WTC11 (cell line): ENCODE measurements around the gene CACNA1C.

Source experiments
- ATF3 ChIP-seq: sonication (generic); formaldehyde crosslinking; conservative IDR thresholded peaks from 2 replicates; pipeline ENCODE4 v1.8.1; 2022; ENCODE audit warnings: mild to moderate bottlenecking, missing genetic modification reagents
- CREM ChIP-seq: sonication (generic); formaldehyde crosslinking; IDR thresholded peaks from 2 replicates; pipeline ENCODE4 v1.8.1; 2022; ENCODE audit warnings: mild to moderate bottlenecking, missing genetic modification reagents, moderate library complexity
- CTCF ChIP-seq: fragments of 200-600 bp; IDR thresholded peaks from 2 replicates; pipeline ENCODE4 v1.8.0; 2022; ENCODE audit warnings: antibody characterized with exemption
- JUN ChIP-seq: sonication (generic); formaldehyde crosslinking; IDR thresholded peaks from 2 replicates; pipeline ENCODE4 v1.8.0; 2023; ENCODE audit warnings: mild to moderate bottlenecking, missing genetic modification reagents
- KAT7 ChIP-seq: sonication (generic); formaldehyde crosslinking; IDR thresholded peaks from 2 replicates; pipeline ENCODE4 v1.8.1; 2023; ENCODE audit warnings: missing genetic modification reagents, mild to moderate bottlenecking, borderline replicate concordance
- NFE2L1 ChIP-seq: sonication (generic); formaldehyde crosslinking; IDR thresholded peaks from 2 replicates; pipeline ENCODE4 v1.8.1; 2023; ENCODE audit warnings: missing genetic modification reagents
- NR3C1 ChIP-seq: sonication (generic); formaldehyde crosslinking; conservative IDR thresholded peaks from 2 replicates; pipeline ENCODE4 v1.8.1; 2023; ENCODE audit warnings: low read depth, mild to moderate bottlenecking, missing genetic modification reagents
- OVOL2 ChIP-seq: fragments of 250-450 bp; sonication (Bioruptor Pico); IDR thresholded peaks from 2 replicates; pipeline ENCODE4 v1.9.0; 2021; ENCODE audit warnings: mild to moderate bottlenecking, borderline replicate concordance
- SMAD3 ChIP-seq: sonication (generic); formaldehyde crosslinking; IDR thresholded peaks from 2 replicates; pipeline ENCODE4 v1.8.0; 2022; ENCODE audit warnings: missing genetic modification reagents, mild to moderate bottlenecking, borderline replicate concordance
- STAT6 ChIP-seq: sonication (generic); formaldehyde crosslinking; conservative IDR thresholded peaks from 2 replicates; pipeline ENCODE4 v1.8.1; 2023; ENCODE audit warnings: mild to moderate bottlenecking, low read depth, missing genetic modification reagents, moderate library complexity
- USF2 ChIP-seq: sonication (generic); formaldehyde crosslinking; IDR thresholded peaks from 2 replicates; pipeline ENCODE4 v1.8.1; 2023; ENCODE audit warnings: mild to moderate bottlenecking, missing genetic modification reagents, moderate library complexity
- ZNF423 ChIP-seq: fragments of 250-450 bp; sonication (Bioruptor Pico); IDR thresholded peaks from 2 replicates; pipeline ENCODE4 v2.1.2; 2022; ENCODE audit warnings: mild to moderate bottlenecking, moderate library complexity

GRCh38 chr12:2147335-2147734 is 94.5 kb downstream of the CACNA1C start:
- TF ChIP-seq USF2 (CRISPR knock-in tag) (no peak), ATF3 (CRISPR knock-in tag) (no peak), CTCF (no peak), CREM (CRISPR knock-in tag) (no peak), STAT6 (CRISPR knock-in tag) (no peak), ZNF423 (CRISPR knock-in tag) (no peak), SMAD3 (no peak), NFE2L1 (no peak), OVOL2 (CRISPR knock-in tag) (no peak), NR3C1 (CRISPR knock-in tag) (no peak), KAT7 (CRISPR knock-in tag) (no peak), JUN (CRISPR knock-in tag) (no peak)
